OCI-LY3 (cell line): ENCODE measurements around the gene PKHD1.

Experiments used
- H2AFZ ChIP-seq: fragments of 200-600, 300-600 bp; shearing (Covaris generic); 2 replicates; pipeline ENCODE4 v1.6.0; 2014; ENCODE audit warnings: antibody characterized with exemption, low read depth, low read length
- H3K27ac ChIP-seq: fragments of 200-600, 300-600 bp; sonication (generic); 2 replicates; pipeline ENCODE4 v1.5.1; 2014; ENCODE audit warnings: mild to moderate bottlenecking, low read length, moderate library complexity, mixed read lengths
- H3K27me3 ChIP-seq: fragments of 200-600, 300-600 bp; sonication (generic); 2 replicates; pipeline ENCODE4 v1.6.1; 2014; ENCODE audit warnings: low read depth, low read length, mixed read lengths
- H3K36me3 ChIP-seq: fragments of 200-600, 300-600 bp; sonication (generic); replicated peaks from 2 replicates; pipeline ENCODE3; 2014; ENCODE audit warnings: low read depth, low read length, mixed read lengths
- H3K4me1 ChIP-seq: fragments of 300-600, 200-600 bp; sonication (generic); 2 replicates; pipeline ENCODE4 v1.6.1; 2014; ENCODE audit warnings: low read length, mixed read lengths
- H3K4me2 ChIP-seq: fragments of 200-600, 300-600 bp; sonication (generic); 2 replicates; pipeline ENCODE4 v1.6.1; 2014; ENCODE audit warnings: low read length, mixed read lengths
- H3K4me3 ChIP-seq: fragments of 300-600, 200-600 bp; sonication (generic); 2 replicates; pipeline ENCODE4 v1.5.1; 2014; ENCODE audit warnings: antibody characterized with exemption, mild to moderate bottlenecking, low read length, moderate library complexity
- H3K79me2 ChIP-seq: fragments of 300-600, 200-600 bp; shearing (Covaris generic); 2 replicates; pipeline ENCODE4 v1.6.1; 2014; ENCODE audit warnings: mild to moderate bottlenecking, low read length, mixed read lengths
- H3K9ac ChIP-seq: fragments of 300-600, 200-600 bp; shearing (Covaris generic); 2 replicates; pipeline ENCODE4 v1.6.0; 2014; ENCODE audit warnings: mild to moderate bottlenecking, low read length, moderate library complexity
- H3K9me3 ChIP-seq: fragments of 200-600, 300-600 bp; shearing (Covaris generic); 2 replicates; pipeline ENCODE4 v1.6.1; 2014; ENCODE audit warnings: low read length, mixed read lengths; ENCODE audit not compliant: insufficient read depth
- H4K20me1 ChIP-seq: fragments of 200-600, 300-600 bp; sonication (generic); 2 replicates; pipeline ENCODE4 v1.6.1; 2016; ENCODE audit warnings: low read length, mixed read lengths; ENCODE audit not compliant: insufficient read depth
- CTCF ChIP-seq: fragments of 200-600, 300-600 bp; sonication (generic); IDR thresholded peaks from 2 replicates; pipeline ENCODE4 v1.5.1; 2014; ENCODE audit warnings: antibody characterized with exemption, low read length, low read depth
- EZH2phosphoT487 ChIP-seq: fragments of 200-600 bp; shearing (Covaris generic); IDR thresholded peaks from 2 replicates; pipeline ENCODE4 v1.6.1; 2018; ENCODE audit warnings: antibody characterized with exemption, mixed run types, low read depth

Gene PKHD1

GRCh38 chr6:52102405-52102804 is 15.0 kb upstream of the PKHD1 start:
- Histone ChIP-seq H3K4me2 (no peak overlapping the region), H4K20me1 (no peaks in the 10 kb centered on the region), H3K27ac (no peak overlapping the region), H3K4me1 (peaks cover 15% of the 10 kb centered on the region), H3K79me2 (no peaks in the 10 kb centered on the region), H2AFZ (no peak overlapping the region), H3K9me3 (no peaks in the 10 kb centered on the region), H3K9ac (no peak overlapping the region), H3K4me3 (no peak overlapping the region), H3K36me3 (no peaks in the 10 kb centered on the region), H3K27me3 (peaks cover 30% of the 10 kb centered on the region)
- no peak for TF ChIP-seq CTCF
- TF ChIP-seq EZH2phosphoT487 = no peak

- Histone ChIP-seq H4K20me1 (no peaks in the 10 kb centered on the region), H3K79me2 (no peaks in the 10 kb centered on the region), H2AFZ (no peak overlapping the region), H3K36me3 (no peaks in the 10 kb centered on the region), H3K4me2 (no peak overlapping the region), H3K9ac (no peak overlapping the region), H3K4me3 (no peak overlapping the region), H3K27ac (no peak overlapping the region), H3K27me3 (peaks cover 30% of the 10 kb centered on the region), H3K9me3 (no peaks in the 10 kb centered on the region), H3K4me1 (peaks cover 8% of the 10 kb centered on the region)
- TF ChIP-seq EZH2phosphoT487 = no peak
Measured at GRCh38 chr6:52098721-52099120, 11.3 kb upstream of the PKHD1 start.

- Histone ChIP-seq H3K27me3 (no peaks in the 10 kb centered on the region), H3K27ac (no peak overlapping the region), H3K36me3 (no peaks in the 10 kb centered on the region), H3K4me2 (no peak overlapping the region), H3K4me3 (no peak overlapping the region), H4K20me1 (no peaks in the 10 kb centered on the region), H3K9ac (no peak overlapping the region), H3K79me2 (no peaks in the 10 kb centered on the region), H2AFZ (no peak overlapping the region), H3K9me3 (no peaks in the 10 kb centered on the region), H3K4me1 (peaks cover 10% of the 10 kb centered on the region)
- TF ChIP-seq CTCF = no peak
- no peak for TF ChIP-seq EZH2phosphoT487
Measured at GRCh38 chr6:52089758-52090348, 2.4 kb upstream of the PKHD1 start.

- no peaks in the 10 kb centered on the region for H3K36me3 ChIP-seq
- no peak for TF ChIP-seq EZH2phosphoT487
- TF ChIP-seq CTCF = no peak
- H3K4me2 ChIP-seq = no peak overlapping the region
- no peaks in the 10 kb centered on the region for H3K9me3 ChIP-seq
- H4K20me1 ChIP-seq = no peaks in the 10 kb centered on the region
- H3K27me3 ChIP-seq = no peaks in the 10 kb centered on the region
- H3K9ac ChIP-seq = no peak overlapping the region
- peaks cover 10% of the 10 kb centered on the region for H3K4me1 ChIP-seq
- no peak overlapping the region for H3K4me3 ChIP-seq
- no peak overlapping the region for H2AFZ ChIP-seq
- no peaks in the 10 kb centered on the region for H3K79me2 ChIP-seq
- no peak overlapping the region for H3K27ac ChIP-seq
Measured at GRCh38 chr6:52086741-52087140, 672 bp downstream of the PKHD1 start.
